Omental fat pad (tissue), 4 donors: ENCODE measurements around the gene RCC2. TPM values are rescaled to one million over a fixed set of nuclear protein-coding genes. Genes with fewer than 3 reads are reported as not detected.

Experiments
- ATAC-seq: fragments of 150-250 bp; one replicate; pipeline ENCODE4 v1.9.1; 2016; ENCODE audit warnings: mild to moderate bottlenecking, moderate library complexity; ENCODE audit not compliant: low FRiP score
- DNase-seq: peaks from one replicate; pipeline ENCODE4 v3.0.0-alpha.2; 2019; ENCODE audit warnings: low spot score
- total RNA-seq, 4 donors: library from RNA; depleted of rRNA; stranded (reverse); fragments of >200 nt; gene quantifications; one replicate each; pipeline ENCODE4 v1.1.0, GENCODE V29; 2016
- TF ChIP-seq, protein P1 (sequence below), 3 donors: fragments of 450-650 bp; IDR thresholded peaks; one replicate each; pipeline ENCODE4 v1.5.1; 2016 to 2017; ENCODE audit warnings: antibody characterized with exemption in 3 of 3, mild to moderate bottlenecking in 3 of 3, moderate library complexity in 2 of 3

RCC2 gene
- total RNA-seq, 4 donors from 2014 or later = 20.9 to 44.4 (median 26.6) TPM

DNA sequence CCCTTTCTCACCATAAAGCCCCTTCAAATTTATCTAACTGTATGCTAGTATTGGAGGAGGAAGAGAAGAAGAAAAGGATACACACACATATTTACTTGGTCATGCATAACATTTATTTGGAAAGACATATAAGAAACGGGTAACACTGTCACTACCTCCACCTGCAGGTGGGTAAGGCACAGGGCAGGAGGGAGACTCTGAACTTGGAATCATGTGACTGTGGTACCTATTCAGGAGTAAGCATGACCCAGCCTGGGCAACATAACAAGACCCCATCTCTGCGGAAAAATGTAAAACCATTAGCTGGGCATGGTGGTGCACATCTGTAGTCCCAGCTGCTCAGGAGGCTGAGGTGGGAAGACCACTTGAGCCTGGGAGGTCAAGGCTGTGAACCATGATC, 68.9 kb downstream of the RCC2 start:
- DNase-seq (no peak), ATAC-seq (no peak)
- TF ChIP-seq, protein P1, sequence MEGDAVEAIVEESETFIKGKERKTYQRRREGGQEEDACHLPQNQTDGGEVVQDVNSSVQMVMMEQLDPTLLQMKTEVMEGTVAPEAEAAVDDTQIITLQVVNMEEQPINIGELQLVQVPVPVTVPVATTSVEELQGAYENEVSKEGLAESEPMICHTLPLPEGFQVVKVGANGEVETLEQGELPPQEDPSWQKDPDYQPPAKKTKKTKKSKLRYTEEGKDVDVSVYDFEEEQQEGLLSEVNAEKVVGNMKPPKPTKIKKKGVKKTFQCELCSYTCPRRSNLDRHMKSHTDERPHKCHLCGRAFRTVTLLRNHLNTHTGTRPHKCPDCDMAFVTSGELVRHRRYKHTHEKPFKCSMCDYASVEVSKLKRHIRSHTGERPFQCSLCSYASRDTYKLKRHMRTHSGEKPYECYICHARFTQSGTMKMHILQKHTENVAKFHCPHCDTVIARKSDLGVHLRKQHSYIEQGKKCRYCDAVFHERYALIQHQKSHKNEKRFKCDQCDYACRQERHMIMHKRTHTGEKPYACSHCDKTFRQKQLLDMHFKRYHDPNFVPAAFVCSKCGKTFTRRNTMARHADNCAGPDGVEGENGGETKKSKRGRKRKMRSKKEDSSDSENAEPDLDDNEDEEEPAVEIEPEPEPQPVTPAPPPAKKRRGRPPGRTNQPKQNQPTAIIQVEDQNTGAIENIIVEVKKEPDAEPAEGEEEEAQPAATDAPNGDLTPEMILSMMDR (IDR thresholded peaks at IDR 0.05) = no peak

DNA sequence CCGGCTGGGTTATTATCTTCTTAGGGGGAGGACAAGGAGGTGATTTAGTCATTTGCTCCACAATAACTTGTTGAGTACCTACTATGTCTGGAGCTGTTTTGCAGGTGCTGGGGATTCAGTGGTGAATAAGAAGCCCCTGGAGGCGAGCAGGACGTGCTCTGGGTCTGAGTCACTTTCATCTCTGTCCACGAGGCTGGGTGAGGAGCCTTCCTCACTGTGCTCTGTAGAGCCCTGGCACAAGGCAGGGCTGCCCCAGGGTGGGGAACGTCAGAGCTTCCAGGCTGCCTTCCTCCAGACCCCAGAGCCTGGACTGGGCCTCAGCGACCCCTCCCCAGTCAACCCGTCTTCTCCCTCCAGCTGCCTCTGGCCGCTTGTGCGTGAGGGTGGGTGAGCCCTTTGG, 70.0 kb downstream of the RCC2 start:
- ATAC-seq = no peak
- TF ChIP-seq, protein P1 (IDR thresholded peaks at IDR 0.05) = no peak
- DNase-seq = no peak

DNA sequence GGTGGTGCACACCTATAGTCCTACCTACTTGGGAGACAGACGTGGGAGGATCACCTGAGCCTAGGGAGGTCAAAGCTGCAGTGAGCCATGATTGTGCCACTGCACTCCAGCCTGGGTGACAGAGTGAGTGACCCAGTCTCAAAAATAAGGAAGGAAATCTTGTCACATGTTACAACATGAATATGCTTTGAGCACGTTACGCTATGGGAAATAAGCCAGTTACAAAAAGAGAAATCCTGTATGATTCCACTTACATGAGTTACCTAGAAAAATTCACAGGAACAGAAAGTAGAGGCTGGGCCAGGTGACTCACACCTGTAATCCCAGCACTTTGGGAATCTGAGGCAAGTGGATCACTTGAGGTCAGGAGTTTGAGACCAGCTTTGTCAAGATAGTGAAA, 74.2 kb downstream of the RCC2 start:
- no peak for DNase-seq
- TF ChIP-seq, protein P1 (IDR thresholded peaks at IDR 0.05) = no peak
- no peak for ATAC-seq

DNA sequence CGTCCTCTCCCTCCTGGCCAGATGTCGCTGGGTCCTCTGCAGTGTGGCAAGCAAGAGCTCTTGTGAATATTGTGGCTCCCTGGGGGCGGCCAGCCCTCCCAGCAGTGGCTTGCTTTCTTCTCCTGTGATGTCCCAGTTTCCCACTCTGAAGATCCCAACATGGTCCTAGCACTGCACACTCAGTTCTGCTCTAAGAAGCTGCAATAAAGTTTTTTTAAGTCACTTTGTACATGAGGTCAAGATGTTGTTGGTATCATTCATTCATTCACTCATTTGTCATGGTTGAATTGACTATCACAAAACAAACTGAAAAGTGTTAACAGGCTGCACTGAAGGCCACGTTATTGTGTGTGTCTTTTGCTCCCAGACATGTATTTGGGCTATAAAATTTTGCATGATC, 75.7 kb downstream of the RCC2 start:
- DNase-seq (no peak), ATAC-seq (no peak)
- TF ChIP-seq, protein P1 (IDR thresholded peaks at IDR 0.05) = no peak

DNA sequence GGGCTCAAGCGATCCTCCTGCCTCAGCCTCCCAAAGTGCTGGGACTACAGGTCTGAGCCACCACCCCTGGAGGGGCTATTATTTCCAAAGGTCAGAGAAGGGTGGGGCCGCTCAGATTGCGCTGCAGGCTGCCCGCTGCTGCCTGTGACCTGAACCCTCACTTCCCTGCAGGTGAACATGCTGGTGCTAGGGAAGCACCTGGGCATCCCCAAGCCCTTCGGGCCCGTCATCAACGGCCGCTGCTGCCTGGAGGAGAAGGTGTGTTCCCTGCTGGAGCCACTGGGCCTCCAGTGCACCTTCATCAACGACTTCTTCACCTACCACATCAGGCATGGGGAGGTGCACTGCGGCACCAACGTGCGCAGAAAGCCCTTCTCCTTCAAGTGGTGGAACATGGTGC, 76.1 kb downstream of the RCC2 start:
- DNase-seq (no peak), ATAC-seq (no peak)
- TF ChIP-seq, protein P1 (IDR thresholded peaks at IDR 0.05) = no peak

DNA sequence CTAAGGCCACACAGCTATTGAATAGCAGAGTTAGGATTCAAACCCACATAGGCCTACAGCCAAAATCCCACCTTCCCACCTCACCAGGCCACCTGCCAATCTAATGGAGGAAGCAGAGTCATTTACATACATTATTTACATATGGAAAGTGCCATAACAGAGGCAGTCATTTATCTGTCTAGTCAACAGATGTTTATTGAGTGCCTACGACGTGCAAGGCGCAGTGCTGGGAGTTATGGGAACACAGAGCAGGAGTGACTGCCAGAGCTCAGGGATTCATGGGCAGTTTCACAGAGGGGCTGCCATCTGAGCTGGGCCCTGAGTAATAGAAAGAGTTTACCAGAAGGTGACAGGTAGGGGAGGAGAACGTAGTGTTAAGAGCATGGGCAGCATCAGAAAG, 77.8 kb downstream of the RCC2 start:
- DNase-seq (no peak), ATAC-seq (no peak)
- TF ChIP-seq, protein P1 (IDR thresholded peaks at IDR 0.05) = no peak

DNA sequence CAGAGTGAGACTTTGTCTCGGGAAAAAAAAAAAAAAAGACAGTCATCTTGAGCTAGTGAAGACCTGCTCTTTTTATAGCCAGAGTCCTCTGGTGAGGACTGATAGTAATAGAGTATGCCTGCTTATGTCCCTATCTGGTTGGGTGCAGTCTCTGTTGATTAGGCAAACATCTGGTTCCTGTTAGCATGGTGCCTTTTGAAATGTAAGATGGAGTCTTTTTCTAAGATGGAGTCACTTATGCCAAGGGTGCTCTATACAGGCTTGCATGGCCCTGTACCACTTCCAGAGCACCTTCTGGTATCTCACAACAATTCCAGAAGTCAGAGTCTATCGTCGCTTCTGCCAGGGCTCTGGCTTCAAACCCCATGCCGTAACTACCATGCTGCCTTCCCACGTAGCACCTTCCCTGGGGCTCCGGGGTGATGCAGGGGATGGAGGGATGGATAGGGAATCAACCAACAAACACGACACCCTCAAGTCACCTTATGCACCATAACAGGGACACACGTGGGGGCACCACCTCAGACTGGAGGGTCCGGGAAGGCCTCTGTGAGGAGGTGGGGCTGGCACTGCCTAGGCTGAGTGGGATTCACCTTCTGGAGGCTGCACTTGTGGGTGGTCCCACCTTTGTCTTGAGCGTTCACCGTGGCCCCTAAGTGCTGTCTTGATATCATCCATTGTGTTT, 79.1 kb downstream of the RCC2 start:
- TF ChIP-seq, protein P1 (IDR thresholded peaks at IDR 0.05) = no peak
- no peak for DNase-seq
- no peak for ATAC-seq
